Endothelial cell of umbilical vein (primary cell): ENCODE measurements around the gene LTF.

Experiments
- EZH2 ChIP-seq: IDR thresholded peaks from 2 replicates; pipeline ENCODE4 v1.6.1; 2012; ENCODE audit warnings: borderline replicate concordance, low read depth, mild to moderate bottlenecking, moderate library complexity, low read length, inconsistent platforms; ENCODE audit not compliant: severe bottlenecking
- TF ChIP-seq, protein P1 (sequence below), 2 donors: IDR thresholded peaks; 1 replicate in 1 of 2; 2 replicates in 1 of 2; pipeline ENCODE4 v1.5.1; 2011; ENCODE audit warnings: low read length in 2 of 2, mild to moderate bottlenecking in 2 of 2, moderate library complexity in 2 of 2, control low read depth in 1 of 2, inconsistent platforms in 1 of 2, low read depth in 1 of 2; ENCODE audit not compliant: insufficient read depth in 1 of 2; ENCODE audit errors: extremely low read depth in 1 of 2

- TF ChIP-seq, protein P1, sequence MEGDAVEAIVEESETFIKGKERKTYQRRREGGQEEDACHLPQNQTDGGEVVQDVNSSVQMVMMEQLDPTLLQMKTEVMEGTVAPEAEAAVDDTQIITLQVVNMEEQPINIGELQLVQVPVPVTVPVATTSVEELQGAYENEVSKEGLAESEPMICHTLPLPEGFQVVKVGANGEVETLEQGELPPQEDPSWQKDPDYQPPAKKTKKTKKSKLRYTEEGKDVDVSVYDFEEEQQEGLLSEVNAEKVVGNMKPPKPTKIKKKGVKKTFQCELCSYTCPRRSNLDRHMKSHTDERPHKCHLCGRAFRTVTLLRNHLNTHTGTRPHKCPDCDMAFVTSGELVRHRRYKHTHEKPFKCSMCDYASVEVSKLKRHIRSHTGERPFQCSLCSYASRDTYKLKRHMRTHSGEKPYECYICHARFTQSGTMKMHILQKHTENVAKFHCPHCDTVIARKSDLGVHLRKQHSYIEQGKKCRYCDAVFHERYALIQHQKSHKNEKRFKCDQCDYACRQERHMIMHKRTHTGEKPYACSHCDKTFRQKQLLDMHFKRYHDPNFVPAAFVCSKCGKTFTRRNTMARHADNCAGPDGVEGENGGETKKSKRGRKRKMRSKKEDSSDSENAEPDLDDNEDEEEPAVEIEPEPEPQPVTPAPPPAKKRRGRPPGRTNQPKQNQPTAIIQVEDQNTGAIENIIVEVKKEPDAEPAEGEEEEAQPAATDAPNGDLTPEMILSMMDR (IDR thresholded peaks at IDR 0.05; ENCODE audit: extremely low read depth in 1 of 2, insufficient read depth in 1 of 2, low read depth in 1 of 2, low read length in 2 of 2) = no peak
- no peak for TF ChIP-seq EZH2
Observed at GRCh38 chr3:46471371-46471914, 6.7 kb upstream of the LTF start.
